SHP77 (cell line): Measurements from ENCODE around the gene S100A3.
"Not testable (repeated sequence)": the region's sequence is repeated elsewhere in the genome, so short reads cannot be mapped to it uniquely, and the experiment has no call there.

ENCODE experiments used
- DNase-seq, 2 experiments: peaks; one replicate each; lab custom pipeline; 2025; lab: John Stamatoyannopoulos, UW

Gene S100A3

DNA sequence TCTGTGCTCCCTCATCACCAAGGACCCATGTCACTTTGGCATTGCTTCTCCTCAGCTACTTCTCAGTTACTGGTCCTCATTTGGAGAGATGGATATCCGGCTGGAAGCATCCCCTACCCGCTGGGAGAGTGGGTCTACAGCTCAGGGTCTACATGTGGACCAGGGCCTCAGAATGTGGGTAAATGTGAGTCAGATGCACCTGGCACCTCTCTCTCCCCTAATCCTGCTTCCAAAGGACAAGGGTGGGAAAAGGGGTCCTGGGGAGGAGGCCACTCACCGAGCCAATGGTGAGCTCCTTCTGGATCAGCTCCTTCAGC lies 14.2 kb downstream of the S100A3 start:
- DNase-seq, result no peak

DNA sequence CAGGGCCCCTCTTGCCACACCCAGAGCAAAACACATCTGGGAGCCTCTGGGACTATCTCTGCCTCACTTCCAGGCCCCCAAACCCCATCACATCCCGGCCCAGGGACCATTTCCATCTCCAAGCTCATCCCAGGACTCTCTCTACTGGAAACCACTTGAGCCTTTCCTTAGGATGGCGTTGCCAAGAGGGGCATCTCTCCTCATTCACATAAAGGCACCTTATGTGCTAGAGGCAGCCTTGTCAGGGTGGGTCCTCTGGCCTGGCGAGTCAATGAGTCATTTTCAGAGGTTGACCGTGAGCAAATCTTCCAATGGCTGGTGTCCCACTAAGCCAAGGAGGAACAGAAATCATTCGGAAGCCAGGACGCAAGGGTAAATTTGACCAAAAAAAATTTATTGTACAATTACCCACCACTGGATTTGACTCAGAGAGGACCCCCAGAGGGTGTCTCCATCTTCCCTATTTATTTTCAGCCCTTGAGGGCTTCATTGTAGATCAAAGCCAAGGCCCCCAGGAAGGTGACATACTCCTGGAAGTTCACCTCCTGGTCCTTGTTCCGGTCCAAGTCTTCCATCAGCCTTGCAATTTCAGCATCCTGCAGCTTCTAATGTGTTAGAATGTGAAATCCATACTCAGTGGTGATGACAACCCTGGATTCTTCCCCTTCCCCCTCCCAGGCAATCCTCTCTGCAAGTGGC lies 14.7 kb downstream of the S100A3 start:
- DNase-seq, result no peak

DNA sequence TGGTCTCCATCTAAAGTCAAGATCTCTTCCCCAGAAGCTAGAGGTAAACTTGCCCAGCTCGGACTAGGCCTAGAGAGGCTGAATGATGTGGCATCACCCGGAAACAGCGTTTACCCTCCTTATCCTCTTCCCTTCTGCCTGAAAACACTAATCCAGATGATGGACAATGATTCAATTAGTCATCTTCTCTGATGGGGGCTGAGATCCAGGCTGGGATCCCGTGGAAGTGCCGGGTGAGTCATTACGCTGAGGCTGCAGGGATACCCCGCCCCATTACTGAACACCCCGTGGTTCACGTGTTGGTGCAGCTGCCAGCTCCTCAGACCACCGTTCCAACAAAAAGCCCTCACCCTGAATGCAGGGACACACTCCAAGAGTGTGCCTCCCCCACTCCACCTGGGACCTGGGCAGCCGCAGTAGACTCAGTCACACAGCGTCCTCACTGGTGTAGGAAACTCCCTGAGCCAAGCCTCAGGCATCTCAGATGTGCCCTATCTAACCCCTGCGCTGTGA lies 15.3 kb downstream of the S100A3 start:
- peak; percentile 78 to 88 for DNase-seq

DNA sequence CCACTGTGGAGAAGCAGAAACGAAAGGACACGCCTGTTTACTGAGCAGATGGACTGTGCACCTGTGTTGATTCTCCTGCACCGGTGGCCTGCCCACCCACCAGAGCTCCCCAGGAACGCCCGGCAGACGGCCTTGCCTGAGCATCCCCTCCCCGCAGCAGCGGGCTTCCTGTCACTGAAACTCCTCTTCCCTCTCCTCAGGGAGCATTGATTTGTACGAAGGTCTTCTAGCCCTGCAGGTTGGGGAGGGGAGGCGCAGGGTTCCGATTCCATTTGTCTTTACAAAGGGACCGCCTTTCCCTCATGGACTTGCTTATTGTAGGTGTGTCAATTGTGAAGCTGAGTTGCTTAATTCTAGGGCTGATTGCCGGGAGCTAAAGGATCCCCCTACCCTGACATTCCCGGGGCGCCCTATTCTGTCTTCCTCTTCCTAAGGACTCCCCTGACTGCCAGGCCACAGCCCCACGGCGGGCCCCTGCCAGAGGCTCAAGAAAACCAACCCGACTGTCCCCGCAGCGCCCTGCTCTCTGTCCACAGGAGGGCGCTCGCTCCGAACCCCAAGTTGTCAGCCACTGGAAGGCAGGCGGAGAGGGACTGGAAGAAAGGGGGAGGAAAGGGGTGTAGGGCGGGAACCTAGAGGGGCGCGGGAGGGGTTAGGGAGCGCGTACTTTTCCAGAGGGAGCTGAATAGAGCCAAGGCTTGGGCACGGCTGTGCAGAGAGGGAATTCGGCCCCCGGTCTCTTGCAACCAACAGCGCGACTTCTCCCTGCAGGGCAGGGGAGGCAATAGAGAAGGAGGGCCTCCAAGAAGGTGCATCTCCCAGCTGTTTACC lies 16.1 kb downstream of the S100A3 start:
- peak; percentile 94 to 95 for DNase-seq

DNA sequence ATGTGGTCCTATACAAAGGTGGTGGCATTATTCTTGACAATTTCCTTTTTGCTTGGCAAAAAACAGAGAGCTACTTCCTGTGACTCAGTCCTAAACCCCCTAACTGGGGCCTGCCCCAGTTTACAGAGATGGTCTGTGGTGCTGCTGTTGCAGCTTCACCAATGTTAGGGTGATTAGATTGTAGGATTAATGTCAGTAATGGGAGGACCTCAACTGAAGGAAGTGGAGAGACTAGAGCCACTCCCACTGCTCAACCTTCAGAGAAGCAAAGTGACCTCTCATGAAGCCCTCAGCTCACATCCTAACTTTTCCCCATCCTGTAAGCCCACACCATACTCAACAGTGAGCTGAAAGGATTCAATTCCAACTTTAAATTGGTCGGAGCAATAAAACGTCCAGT lies 16.9 kb downstream of the S100A3 start:
- DNase-seq, result no peak

DNA sequence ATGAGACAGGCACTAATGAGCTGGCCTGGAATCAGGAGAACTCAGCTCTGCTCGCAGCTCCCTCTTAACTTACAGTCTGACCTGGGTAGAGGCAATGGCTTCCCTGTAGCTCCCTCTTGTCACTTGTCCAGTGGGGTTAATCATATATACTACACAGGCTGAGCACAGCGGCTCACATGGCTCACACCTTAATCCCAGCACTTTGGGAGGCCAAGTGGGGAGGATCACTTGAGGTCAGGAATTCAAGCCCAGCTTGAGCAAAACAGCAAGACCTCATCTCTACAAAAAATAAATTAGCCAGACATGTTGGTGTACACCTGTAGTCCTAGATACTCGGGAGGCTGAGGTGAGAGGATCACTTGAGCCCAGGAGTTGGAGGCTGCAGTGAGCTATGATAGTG lies 17.4 kb downstream of the S100A3 start:
- no peak for DNase-seq

DNA sequence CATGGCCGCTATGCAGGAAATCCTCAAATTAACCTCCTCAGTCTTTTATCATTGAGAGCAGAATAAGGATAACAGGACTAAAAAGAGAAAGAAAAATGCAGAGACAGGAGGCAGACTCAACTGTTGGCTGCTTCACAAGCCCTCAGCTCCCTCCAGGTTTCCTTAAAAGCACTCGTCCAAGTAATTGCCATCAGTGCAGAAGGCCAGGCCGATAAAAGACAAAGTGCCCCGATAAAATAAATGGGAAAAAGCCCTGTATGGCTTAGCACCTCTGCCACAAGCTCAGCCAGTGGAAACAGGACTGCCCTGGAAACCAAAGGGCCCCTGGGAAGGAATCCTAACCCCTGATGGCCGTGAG lies 21.4 kb downstream of the S100A3 start:
- DNase-seq, result no peak

DNA sequence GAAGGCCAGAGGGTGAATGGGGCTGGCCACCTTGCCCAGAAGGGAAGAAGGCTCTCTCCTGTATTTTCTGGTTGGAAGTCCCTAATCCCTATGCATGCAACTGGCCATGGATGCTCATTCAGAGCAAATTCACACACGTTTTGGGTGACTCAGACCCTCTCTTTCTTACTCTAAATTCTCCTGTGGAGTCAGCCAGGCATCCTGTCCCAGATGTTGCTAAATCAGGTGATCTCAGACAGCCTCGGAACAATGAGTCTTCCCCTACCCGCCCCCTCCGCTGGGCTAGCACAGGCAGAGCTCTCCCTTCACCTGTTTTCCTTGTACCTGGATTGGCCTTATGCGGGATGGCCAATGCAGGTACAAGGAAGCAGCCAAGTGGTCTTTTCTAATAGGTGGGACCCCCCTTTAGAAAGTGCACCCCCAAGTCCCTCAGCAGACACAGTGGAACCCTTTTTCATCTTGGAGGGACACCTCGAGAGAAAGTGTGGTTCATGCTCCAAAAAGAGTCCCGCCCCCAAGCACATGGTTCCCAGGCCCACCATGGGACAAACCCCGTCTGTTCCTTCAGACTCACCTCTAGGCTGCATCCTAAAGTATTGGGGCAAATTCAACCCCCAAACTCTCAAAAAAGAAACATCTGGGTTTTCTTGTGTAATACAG lies 21.9 kb downstream of the S100A3 start:
- no peak for DNase-seq

DNA sequence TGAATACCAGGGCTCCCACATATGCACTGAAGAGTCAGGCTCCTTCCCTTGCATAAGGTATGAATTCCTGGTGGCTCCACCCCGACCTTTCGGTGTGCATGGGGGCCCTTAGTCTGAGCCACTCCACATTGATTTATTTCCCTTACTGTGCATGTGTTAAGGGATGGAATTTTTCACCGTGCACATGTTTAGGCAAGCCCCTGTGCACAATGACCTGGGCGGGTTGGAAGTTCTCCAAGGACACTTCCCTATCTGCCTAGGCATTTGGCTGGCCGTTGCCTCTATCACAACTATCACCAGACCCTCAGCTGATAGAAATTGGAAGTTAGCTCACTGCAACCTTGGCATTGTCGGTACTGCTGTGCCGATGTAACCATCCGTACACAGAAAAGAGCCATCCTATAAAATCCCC lies 22.9 kb downstream of the S100A3 start:
- peak; percentile 64 to 73 for DNase-seq

DNA sequence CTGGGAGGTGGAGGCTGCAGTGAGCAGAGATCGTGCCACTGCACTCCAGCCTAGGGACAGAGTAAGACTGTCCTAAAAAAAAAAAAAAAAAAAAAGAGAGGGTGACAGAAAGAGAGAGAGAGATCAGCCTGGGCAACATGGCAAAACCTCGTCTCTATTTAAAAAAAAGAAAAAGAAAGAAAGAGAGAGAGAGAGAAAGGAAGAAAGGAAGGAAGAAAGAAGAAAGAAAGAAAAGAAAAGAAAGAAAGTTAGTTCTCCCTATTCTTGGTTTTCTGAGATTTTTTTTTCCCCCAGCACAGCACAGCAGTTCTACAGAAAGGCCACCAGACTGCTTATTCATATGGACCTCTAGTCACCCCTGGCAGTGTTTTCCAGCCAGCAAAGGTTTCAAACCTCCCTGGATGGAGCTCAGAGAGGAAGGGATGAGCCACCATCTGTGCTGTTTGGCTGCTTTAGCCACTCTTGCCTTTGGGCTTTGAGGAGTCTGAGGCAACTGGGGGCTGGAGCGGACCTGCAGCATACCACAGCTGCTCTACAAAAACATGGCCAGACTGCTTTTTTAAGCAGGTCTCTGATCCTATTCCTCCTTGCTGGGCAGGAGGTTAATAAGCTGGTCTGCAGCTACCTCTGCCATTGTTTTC lies 23.9 kb downstream of the S100A3 start:
- DNase-seq, result no peak

DNA sequence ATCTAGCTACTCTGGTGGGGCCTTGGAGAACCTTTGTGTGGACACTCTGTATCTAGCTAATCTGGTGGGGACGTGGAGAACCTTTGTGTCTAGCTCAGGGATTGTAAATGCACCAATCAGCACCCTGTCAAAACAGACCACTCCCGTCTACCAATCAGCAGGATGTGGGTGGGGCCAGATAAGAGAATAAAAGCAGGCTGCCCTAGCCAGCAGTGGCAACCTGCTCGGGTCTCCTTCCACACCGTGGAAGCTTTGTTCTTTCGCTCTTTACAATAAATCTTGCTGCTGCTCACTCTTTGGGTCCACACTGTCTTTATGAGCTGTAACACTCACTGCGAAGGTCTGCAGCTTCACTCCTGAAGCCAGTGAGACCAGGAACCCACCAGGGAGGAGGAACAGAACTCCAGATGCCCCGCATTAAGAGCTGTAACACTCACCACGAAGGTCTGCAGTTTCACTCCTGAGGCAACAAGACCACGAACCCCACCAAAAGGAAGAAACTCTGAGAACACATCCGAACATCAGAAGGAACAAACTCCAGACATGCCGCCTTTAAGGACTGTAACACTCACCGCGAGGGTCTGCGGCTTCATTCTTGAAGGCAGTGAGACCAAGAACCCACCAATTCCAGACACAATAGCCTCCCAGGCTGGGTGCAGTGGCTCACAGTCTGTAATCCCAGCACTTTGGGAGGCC lies 26.6 kb downstream of the S100A3 start:
- not testable (repeated sequence) for DNase-seq

DNA sequence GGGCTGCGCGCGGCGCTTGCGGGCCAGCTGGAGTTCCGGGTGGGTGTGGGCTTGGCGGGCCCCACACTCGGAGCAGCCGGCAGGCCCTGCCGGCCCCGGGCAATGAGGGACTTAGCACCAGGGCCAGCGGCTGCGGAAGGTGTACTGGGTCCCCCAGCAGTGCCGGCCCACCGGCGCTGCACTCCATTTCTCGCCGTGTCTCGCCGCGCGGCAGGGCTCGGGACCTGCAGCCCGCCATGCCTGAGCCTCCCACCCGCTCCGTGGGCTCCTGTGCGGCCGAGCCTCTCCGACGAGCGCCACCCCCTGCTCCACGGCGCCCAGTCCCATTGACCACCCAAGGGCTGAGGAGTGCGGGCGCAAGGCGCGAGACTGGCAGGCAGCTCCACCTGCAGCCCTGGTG lies 27.2 kb downstream of the S100A3 start:
- DNase-seq, result not testable (repeated sequence)

DNA sequence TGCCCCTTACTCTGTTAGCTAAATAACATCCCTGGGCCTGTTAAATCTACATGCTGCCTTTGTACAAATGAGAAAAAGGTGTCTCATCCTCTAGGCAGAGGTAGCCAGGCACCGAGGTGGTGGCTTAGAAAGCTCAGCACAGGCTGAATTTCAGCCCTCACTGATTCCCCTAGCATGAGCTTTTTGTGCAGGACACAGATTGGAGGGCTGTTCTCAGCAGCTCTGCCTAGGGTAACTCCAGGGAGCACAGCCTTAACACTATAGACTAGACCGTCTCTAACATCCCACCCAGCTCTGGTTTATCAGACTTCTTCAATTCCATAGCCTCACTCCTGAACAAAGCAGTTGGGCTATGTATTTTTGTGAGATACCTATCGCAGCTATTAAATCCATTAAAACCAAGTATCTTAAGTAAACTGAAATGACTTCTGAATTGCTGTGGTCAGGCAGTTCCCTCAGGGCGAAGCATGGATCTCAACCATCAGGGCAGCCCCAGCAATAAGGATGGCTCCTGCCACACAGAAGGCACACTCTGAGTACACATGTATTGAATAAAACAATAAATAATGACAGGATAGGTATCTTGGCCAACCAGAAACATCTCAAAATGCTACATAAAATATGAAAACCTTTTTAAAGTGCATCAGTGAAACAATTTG lies 28.1 kb downstream of the S100A3 start:
- no peak for DNase-seq

DNA sequence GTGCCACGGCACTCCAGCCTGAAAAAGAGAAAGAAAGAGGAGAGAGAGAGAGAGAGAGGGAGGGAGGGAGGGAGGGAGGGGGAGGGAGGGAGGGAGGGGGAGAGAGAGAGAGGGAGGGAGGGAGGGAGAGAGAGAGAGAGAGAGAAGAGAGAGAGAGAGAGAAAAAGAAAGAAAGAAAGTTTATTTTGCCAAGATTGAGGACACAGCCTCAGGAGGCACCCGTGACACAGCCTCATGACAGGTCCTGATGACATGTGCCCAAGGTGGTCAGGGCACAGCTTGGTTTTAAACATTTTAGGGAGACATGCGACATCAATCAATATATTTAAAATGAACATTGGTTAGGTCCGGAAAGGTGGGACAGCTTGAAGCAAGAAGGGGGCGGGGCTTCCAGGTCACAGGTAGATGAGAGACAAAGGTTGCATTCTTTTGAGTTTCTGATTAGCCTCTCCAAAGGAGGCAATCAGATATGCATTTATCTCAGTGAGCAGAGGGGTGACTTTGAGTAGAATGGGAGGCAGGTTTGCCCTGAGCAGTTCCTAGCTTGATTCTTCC lies 28.8 kb downstream of the S100A3 start:
- DNase-seq, result not testable (repeated sequence)

DNA sequence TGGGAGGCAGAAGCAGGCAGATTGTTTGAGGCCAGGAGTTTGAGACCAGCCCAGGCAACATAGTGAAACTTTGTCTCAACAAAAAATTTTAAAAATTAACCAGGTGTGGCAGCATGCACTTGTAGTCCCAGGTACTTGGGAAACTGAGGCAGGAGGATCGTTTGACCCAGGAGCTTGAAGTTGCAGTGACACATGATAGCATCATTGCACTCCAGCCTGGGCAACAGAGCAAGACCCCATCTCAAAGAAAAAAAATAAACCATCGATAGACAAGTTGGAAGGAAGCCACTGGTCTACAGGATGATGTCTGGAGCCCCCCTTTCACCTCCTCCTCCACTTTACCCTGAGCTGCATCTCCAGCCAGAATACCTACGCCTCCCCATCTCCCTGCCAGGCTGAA lies 29.8 kb downstream of the S100A3 start:
- no peak for DNase-seq

DNA sequence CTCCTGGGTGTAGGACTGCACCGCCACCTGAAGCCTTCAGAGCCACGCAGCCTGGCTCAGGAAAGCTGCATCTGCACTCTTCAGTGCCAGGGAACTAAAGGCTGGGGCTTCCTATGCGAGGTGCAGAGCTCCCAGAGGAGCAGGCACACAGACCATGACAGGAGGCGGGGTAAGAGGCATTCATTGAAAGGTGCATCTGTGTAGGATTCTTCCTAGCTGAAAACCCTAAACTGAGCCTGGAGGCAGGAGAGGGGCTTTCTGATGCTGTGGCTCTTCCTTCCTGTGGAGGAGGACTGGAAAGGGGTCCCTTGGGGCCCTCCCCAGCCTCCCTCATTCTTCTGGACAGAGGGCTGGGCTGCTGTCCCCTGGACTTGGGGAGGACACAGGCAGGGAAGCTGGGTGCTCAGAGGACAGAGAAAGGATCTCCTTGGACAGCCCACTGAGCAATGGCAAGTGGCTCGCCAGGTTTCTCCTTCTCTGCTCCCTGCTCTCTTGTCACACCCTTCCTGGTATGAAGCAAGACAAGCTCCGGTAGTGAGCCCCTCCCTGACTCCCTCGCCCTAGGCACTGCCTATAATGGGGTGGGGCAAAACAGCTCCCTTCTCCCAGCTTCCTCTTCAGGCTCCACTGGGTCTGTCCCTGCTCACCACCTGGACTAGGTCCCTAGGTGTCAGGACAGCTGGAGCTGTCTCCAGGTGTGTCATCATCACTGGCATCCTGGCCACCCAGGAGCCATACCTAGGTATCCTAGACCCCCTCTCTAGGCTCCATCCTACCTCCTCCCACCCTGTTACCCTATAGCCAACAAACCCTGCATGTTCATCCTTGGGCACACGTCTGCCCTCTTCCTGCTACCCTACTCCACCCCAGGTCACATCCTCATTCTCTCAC lies 33.3 kb downstream of the S100A3 start:
- peak in 1 of 2 experiments; percentile 30 for DNase-seq

DNA sequence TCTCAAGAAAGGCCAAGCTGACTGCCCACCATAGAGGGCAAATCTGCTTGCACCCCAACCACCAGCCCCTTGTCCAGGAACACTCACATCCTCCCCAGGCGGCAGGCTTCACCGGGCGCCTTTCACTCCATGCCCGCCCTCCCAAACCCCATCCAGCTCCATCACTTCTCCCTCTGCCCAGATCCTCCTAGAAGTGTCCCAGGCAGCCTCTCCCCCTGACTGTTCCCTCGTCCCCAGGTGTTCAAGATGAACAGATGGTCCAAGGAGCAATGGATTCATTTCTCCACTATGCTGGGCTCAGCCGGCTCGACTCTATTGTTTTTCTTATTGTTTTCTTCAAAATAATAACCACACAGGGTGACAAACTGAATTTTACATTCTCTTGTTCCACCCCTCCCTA lies 35.4 kb downstream of the S100A3 start:
- DNase-seq, result no peak

DNA sequence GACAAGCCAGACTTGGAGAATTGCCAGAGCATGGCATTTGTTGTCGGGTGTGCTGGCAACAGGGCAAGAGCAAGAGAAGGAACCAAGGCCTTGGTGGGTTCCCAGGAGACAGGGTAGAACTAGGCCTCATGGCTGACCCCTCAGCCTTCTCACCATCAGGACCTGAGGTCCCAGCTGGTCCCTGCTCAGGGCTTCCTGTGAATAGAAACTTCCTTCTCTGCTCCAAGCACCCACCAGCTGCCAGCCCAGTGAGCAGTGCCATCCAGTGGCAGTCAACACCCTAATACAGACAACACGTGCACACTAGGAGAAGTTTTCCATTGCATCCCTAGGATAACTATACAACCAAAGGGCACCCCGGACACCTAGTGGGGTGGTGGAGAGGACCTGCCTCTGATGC lies 36.0 kb downstream of the S100A3 start:
- DNase-seq, result peak; percentile 43 to 69

DNA sequence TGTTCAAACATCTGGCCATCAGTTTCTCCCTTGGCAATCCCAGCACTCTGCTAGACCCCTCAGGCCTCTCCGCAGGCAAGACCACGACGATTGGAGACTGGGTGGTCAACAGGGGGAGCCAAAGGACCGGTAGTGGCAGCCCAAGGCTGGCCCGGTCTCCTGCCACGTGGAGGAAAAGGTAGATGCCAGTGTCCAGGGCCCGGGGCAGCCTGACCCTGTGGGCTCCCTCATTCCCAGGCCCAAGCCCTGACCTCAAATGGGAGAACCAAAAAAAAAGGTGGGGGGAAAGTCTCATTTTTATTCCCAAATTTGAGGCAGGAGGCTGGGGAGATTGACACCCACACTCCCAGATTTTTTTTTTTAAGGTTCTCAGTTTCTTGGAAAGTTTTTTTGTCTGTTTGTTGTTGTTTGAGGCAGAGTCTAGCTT lies 38.1 kb downstream of the S100A3 start:
- peak; percentile 93 to 95 for DNase-seq
